K562 (cell line): ENCODE data around the gene ADTRP. TPM values are rescaled to one million over a fixed set of nuclear protein-coding genes. Genes with fewer than 3 reads are reported as not detected.

Experiments
- ATAC-seq: fragments of 200-7000 bp; cut with Tn5 transposase; 3 replicates; pipeline ENCODE4 v1.9.1; 2020; ENCODE audit warnings: moderate library complexity
- BruUV-seq: library from RNA; stranded (reverse); fragments of 400-500 nt; replicated peaks from 2 replicates; lab custom pipeline; 2021; lab: Mats Ljungman, UMichigan
- CTCF ChIA-PET: fragments of 300-600 bp; formaldehyde crosslinking; extraction: SDS; loops from one replicate; lab custom pipeline; 2021; ENCODE audit warnings: low intra/inter-chr PET ratio; lab: Yijun Ruan, JAX
- POLR2A ChIA-PET: fragments of 300-600, 350-650 bp; sonication (Branson Sonifier 250); formaldehyde crosslinking; extraction: SDS; loops from one replicate; lab custom pipeline; 2021; ENCODE audit warnings: antibody characterized with exemption, inconsistent platforms; lab: Yijun Ruan, JAX
- DNase-seq, 4 experiments: peaks; one replicate each; pipeline versions ENCODE4 v3.0.0 to v3.0.0-alpha.2; 2011 to 2018; ENCODE audit warnings: low spot score in 3 of 4, mixed read lengths in 3 of 4; ENCODE audit errors: extremely low read depth in 1 of 4
- FAIRE-seq: peaks from 2 replicates; lab custom pipeline; 2011; peaks lifted over from hg19 to GRCh38; lab: Jason Lieb, UNC
- H2AFZ ChIP-seq: 2 replicates; pipeline ENCODE4 v1.6.0; 2011; ENCODE audit warnings: low read depth, low read length, control low read depth, inconsistent platforms
- H3K27ac ChIP-seq: fragments of 200-600 bp; 3 replicates; pipeline ENCODE4 v1.8.0; 2011; ENCODE audit warnings: low read depth, mild to moderate bottlenecking, control low read depth, inconsistent platforms, low read length, moderate library complexity, mixed read lengths; ENCODE audit errors: extremely low read depth
- H3K27me3 ChIP-seq, 2 experiments: fragments of 300-600 bp in 1 of 2; 2 replicates in 1 of 2; 3 replicates in 1 of 2; pipeline versions ENCODE4 v1.6.0 to v1.8.0; 2011; ENCODE audit warnings: inconsistent platforms in 2 of 2, low read length in 2 of 2, mild to moderate bottlenecking in 1 of 2, mixed read lengths in 1 of 2, moderate library complexity in 1 of 2; ENCODE audit not compliant: control insufficient read depth in 2 of 2, insufficient read depth in 2 of 2
- H3K36me3 ChIP-seq: fragments of 300-600 bp; 3 replicates; pipeline ENCODE4 v1.8.0; 2011; ENCODE audit warnings: mild to moderate bottlenecking, low read length, inconsistent platforms; ENCODE audit not compliant: control insufficient read depth, insufficient read depth
- H3K4me1 ChIP-seq, 2 experiments: fragments of 200-600 bp in 1 of 2; replicated peaks in 1 of 2; 2 replicates in 1 of 2; 3 replicates in 1 of 2; pipeline versions ENCODE4 v1.5.1 to v1.8.0; 2011; ENCODE audit warnings: inconsistent platforms in 2 of 2, low read length in 2 of 2, mild to moderate bottlenecking in 1 of 2, mixed read lengths in 1 of 2, moderate library complexity in 1 of 2; ENCODE audit not compliant: control insufficient read depth in 2 of 2, insufficient read depth in 2 of 2
- H3K4me2 ChIP-seq: 2 replicates; pipeline ENCODE4 v1.6.1; 2011; ENCODE audit warnings: low read length, control low read depth, inconsistent platforms, mixed read lengths; ENCODE audit not compliant: insufficient read depth
- H3K4me3 ChIP-seq: fragments of 200-600 bp; sonication (generic), shearing (Covaris generic); 2 replicates; pipeline ENCODE4 v1.5.1; 2016; ENCODE audit warnings: control low read depth, inconsistent platforms
- H3K79me2 ChIP-seq: fragments of 200-600 bp; 3 replicates; pipeline ENCODE4 v1.8.0; 2011; ENCODE audit warnings: low read length, inconsistent platforms; ENCODE audit not compliant: control insufficient read depth, insufficient read depth
- H3K9ac ChIP-seq, 2 experiments: 2 replicates each; pipeline versions ENCODE4 v1.6.0 to v1.6.1; 2011; ENCODE audit warnings: low read depth in 2 of 2, low read length in 2 of 2, control low read depth in 1 of 2, inconsistent platforms in 1 of 2, mild to moderate bottlenecking in 1 of 2, mixed read lengths in 1 of 2; ENCODE audit not compliant: insufficient read depth in 1 of 2
- H3K9me1 ChIP-seq: one replicate; pipeline ENCODE4 v1.6.0; 2011; ENCODE audit warnings: inconsistent platforms, mild to moderate bottlenecking, low read length, moderate library complexity; ENCODE audit not compliant: control insufficient read depth, insufficient read depth
- H3K9me3 ChIP-seq: replicated peaks from 2 replicates; pipeline ENCODE4 v1.5.1; 2011; ENCODE audit warnings: low read depth, low read length, inconsistent platforms; ENCODE audit not compliant: control insufficient read depth, insufficient read depth
- H4K20me1 ChIP-seq: replicated peaks from 2 replicates; pipeline ENCODE4 v1.6.1; 2011; ENCODE audit warnings: low read length, inconsistent platforms, mixed read lengths; ENCODE audit not compliant: control insufficient read depth, insufficient read depth
- CBX2 ChIP-seq: fragments of 200-600 bp; sonication (generic); IDR thresholded peaks from one replicate; pipeline ENCODE4 v1.6.1; 2012; ENCODE audit warnings: mild to moderate bottlenecking, low read length, inconsistent platforms; ENCODE audit not compliant: insufficient read depth, poor library complexity, severe bottlenecking
- DMBX1 ChIP-seq: fragments of 250-450 bp; sonication (Bioruptor Pico); IDR thresholded peaks from 2 replicates; pipeline ENCODE4 v1.8.0; 2022; ENCODE audit warnings: inconsistent platforms, mild to moderate bottlenecking, moderate library complexity, borderline replicate concordance
- FOSL1 ChIP-seq: fragments of 200-800 bp; sonication (Bioruptor generic); conservative IDR thresholded peaks from 2 replicates; pipeline ENCODE4 v1.6.1; 2016; ENCODE audit warnings: missing genetic modification characterization, missing compliant biosample characterization
- HLTF ChIP-seq: fragments of 450-650 bp; IDR thresholded peaks from 2 replicates; pipeline ENCODE4 v1.6.1; 2016
- HNRNPH1 ChIP-seq: fragments of 200-400 bp; formaldehyde crosslinking; optimal IDR thresholded peaks from 2 replicates; pipeline ENCODE3; 2017; ENCODE audit warnings: low read depth, mild to moderate bottlenecking, low read length, moderate library complexity
- NELFE ChIP-seq: IDR thresholded peaks from 2 replicates; pipeline ENCODE4 v1.6.1; 2011; ENCODE audit warnings: mild to moderate bottlenecking; ENCODE audit not compliant: insufficient read depth, insufficient read length
- PTTG1 ChIP-seq: fragments of 450-650 bp; IDR thresholded peaks from 2 replicates; pipeline ENCODE4 v1.6.1; 2016; ENCODE audit warnings: low read depth, mild to moderate bottlenecking, missing genetic modification characterization, missing compliant biosample characterization
- RFX1 ChIP-seq: fragments of 450-650 bp; IDR thresholded peaks from 2 replicates; pipeline ENCODE4 v1.6.1; 2016; ENCODE audit warnings: mild to moderate bottlenecking, moderate library complexity
- RFX7 ChIP-seq: fragments of 250-450 bp; sonication (Bioruptor Pico); IDR thresholded peaks from 2 replicates; pipeline ENCODE4 v1.5.1; 2021; ENCODE audit warnings: mild to moderate bottlenecking
- RHOXF2B ChIP-seq: fragments of 250-450 bp; sonication (Bioruptor Pico); conservative IDR thresholded peaks from 2 replicates; pipeline ENCODE4 v1.5.1; 2021
- SMARCC2 ChIP-seq: fragments of 450-650 bp; IDR thresholded peaks from 2 replicates; pipeline ENCODE4 v1.6.1; 2017; ENCODE audit warnings: antibody characterized with exemption, moderate library complexity, mild to moderate bottlenecking, low read depth
- STAT5A ChIP-seq: IDR thresholded peaks from 2 replicates; pipeline ENCODE4 v1.6.1; 2012; ENCODE audit warnings: low read length, inconsistent platforms, borderline replicate concordance
- TRIM28 ChIP-seq: fragments of 450-650 bp; IDR thresholded peaks from 2 replicates; pipeline ENCODE4 v1.6.1; 2017
- ZFP30 ChIP-seq: fragments of 250-450 bp; sonication (Bioruptor Pico); IDR thresholded peaks from 2 replicates; pipeline ENCODE4 v1.8.0; 2022; ENCODE audit warnings: moderate library complexity, mild to moderate bottlenecking, inconsistent platforms, borderline replicate concordance
- ZFP36 ChIP-seq: fragments of 150-350 bp; IDR thresholded peaks from 2 replicates; pipeline ENCODE4 v1.6.1; 2018; ENCODE audit warnings: low read length, low read depth; ENCODE audit not compliant: partially characterized antibody
- in situ Hi-C: fragments of 300-500 bp; cut with MboI; formaldehyde crosslinking; loops from 4 replicates; pipeline ENCODE4 v1.15.0; 2018; ENCODE audit warnings: inconsistent platforms, mixed read lengths
- intact Hi-C: fragments of 100-400 bp; cut with micrococcal nuclease; formaldehyde crosslinking; loops from 2 replicates; pipeline ENCODE4 v1.14.2; 2022
- polyA plus RNA-seq, 8 experiments: library from polyadenylated mRNA; depleted of rRNA in 4 of 8; stranded (reverse) in 5 of 8; unstranded in 3 of 8; fragments of >200 nt; fragmentation: Nextera tagmentation in 2 of 8; fragmentation: Illumina TruSeq in 1 of 8; extraction: Ambion mirVana in 2 of 8; extraction: Trizol in 1 of 8; gene quantifications; 2 replicates each; pipeline versions ENCODE4 v1.2.1 to v1.2.3, GENCODE V29; 2011 to 2014; ENCODE audit warnings: inconsistent platforms in 1 of 8, missing spikeins in 1 of 8
- total RNA-seq, 7 experiments: library from RNA; depleted of rRNA in 6 of 7; stranded (reverse); fragments of >200 nt in 6 of 7; fragmentation: Illumina TruSeq in 2 of 7; extraction: Trizol in 2 of 7; gene quantifications; 2 replicates each; pipeline versions ENCODE4 v1.2.1 to v1.2.3, GENCODE V29; 2011 to 2021; ENCODE audit warnings: low replicate concordance in 1 of 7
- TF ChIP-seq, protein P1 (sequence below): fragments of 250-450 bp; sonication (Bioruptor Pico); IDR thresholded peaks from 2 replicates; pipeline ENCODE4 v1.5.0; 2020; ENCODE audit warnings: mild to moderate bottlenecking, borderline replicate concordance
- TF ChIP-seq, protein P2 (sequence below), 2 experiments: fragments of 150-350 bp in 1 of 2; IDR thresholded peaks; 2 replicates each; pipeline ENCODE4 v1.6.1; 2012 to 2016; ENCODE audit warnings: low read depth in 2 of 2, low read length in 2 of 2, mild to moderate bottlenecking in 1 of 2, moderate library complexity in 1 of 2
- TF ChIP-seq, protein P3 (sequence below): fragments of 450-650 bp; IDR thresholded peaks from 2 replicates; pipeline ENCODE4 v1.6.1; 2016; ENCODE audit warnings: missing biosample characterization, missing genetic modification characterization

Gene ADTRP
- total and polyA plus RNA-seq, 9 of the 15 experiments (the other 6 are each of a cell fraction or from before 2014, with no cell fraction given) = 7.4 to 24.0 (median 13.6) TPM

DNA sequence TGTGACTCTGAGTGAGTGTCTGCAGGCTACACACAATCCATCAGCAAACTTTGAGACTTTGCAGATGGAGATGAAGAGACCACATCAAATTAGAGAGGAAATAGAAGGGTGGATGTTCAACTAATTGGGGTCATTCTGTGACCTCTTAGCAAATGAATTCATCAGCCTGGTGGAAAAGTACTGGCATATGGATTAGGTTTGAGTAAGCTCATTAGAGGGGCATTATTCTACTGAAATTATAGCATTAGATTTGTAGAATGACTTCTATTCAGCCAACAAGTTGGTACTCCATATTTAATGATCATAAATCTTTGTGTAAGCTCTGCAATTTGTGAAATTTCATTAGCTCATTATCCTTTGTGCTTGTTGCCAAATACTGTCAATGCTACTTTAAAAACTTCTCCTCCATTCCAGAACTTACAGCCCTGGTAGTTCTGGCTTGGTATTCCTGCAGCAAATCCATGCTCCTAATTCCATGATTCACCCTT, 63.8 kb downstream of the ADTRP start:
- Histone ChIP-seq H3K27ac (no peak overlapping the region), H3K36me3 (no peaks in the 10 kb centered on the region; the same call in 2 of the 3 replicates), H4K20me1 (no peaks in the 10 kb centered on the region), H3K4me1 (no peaks in the 10 kb centered on the region; a peak in 1 of 5 replicates), H3K4me3 (no peak overlapping the region), H3K9me1 (no peaks in the 10 kb centered on the region), H2AFZ (peak overlapping the region; percentile 23; the same call in 1 of the 2 replicates), H3K27me3 (no peaks in the 10 kb centered on the region), H3K79me2 (no peaks in the 10 kb centered on the region), H3K4me2 (no peak overlapping the region), H3K9me3 (no peaks in the 10 kb centered on the region), H3K9ac (no peak overlapping the region)
- ChIA-PET POLR2A (interaction anchor here (1.0 kb wide), 1 partner anchor 11 kb away, joined by 4 read pairs; no protein-coding TSS in a partner anchor), CTCF (no interaction called here)
- in situ Hi-C loops = no loop called here
- DNase-seq = no peak
- no peak for ATAC-seq
- intact Hi-C loops = no loop called here
- no peak for FAIRE-seq
- no TSS peak for BruUV-seq
- TF ChIP-seq NELFE (no peak), RFX1 (no peak), RHOXF2B (CRISPR knock-in tag) (no peak), HNRNPH1 (no peak), CBX2 (no peak), STAT5A (no peak), FOSL1 (tag) (no peak), RFX7 (CRISPR knock-in tag) (no peak), PTTG1 (tag) (no peak), SMARCC2 (no peak), TRIM28 (no peak), DMBX1 (CRISPR knock-in tag) (no peak), ZFP36 (no peak), HLTF (no peak), ZFP30 (CRISPR knock-in tag) (no peak)
- TF ChIP-seq, protein P1, sequence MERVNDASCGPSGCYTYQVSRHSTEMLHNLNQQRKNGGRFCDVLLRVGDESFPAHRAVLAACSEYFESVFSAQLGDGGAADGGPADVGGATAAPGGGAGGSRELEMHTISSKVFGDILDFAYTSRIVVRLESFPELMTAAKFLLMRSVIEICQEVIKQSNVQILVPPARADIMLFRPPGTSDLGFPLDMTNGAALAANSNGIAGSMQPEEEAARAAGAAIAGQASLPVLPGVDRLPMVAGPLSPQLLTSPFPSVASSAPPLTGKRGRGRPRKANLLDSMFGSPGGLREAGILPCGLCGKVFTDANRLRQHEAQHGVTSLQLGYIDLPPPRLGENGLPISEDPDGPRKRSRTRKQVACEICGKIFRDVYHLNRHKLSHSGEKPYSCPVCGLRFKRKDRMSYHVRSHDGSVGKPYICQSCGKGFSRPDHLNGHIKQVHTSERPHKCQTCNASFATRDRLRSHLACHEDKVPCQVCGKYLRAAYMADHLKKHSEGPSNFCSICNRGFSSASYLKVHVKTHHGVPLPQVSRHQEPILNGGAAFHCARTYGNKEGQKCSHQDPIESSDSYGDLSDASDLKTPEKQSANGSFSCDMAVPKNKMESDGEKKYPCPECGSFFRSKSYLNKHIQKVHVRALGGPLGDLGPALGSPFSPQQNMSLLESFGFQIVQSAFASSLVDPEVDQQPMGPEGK (CRISPR knock-in tag) = no peak
- TF ChIP-seq, protein P2, sequence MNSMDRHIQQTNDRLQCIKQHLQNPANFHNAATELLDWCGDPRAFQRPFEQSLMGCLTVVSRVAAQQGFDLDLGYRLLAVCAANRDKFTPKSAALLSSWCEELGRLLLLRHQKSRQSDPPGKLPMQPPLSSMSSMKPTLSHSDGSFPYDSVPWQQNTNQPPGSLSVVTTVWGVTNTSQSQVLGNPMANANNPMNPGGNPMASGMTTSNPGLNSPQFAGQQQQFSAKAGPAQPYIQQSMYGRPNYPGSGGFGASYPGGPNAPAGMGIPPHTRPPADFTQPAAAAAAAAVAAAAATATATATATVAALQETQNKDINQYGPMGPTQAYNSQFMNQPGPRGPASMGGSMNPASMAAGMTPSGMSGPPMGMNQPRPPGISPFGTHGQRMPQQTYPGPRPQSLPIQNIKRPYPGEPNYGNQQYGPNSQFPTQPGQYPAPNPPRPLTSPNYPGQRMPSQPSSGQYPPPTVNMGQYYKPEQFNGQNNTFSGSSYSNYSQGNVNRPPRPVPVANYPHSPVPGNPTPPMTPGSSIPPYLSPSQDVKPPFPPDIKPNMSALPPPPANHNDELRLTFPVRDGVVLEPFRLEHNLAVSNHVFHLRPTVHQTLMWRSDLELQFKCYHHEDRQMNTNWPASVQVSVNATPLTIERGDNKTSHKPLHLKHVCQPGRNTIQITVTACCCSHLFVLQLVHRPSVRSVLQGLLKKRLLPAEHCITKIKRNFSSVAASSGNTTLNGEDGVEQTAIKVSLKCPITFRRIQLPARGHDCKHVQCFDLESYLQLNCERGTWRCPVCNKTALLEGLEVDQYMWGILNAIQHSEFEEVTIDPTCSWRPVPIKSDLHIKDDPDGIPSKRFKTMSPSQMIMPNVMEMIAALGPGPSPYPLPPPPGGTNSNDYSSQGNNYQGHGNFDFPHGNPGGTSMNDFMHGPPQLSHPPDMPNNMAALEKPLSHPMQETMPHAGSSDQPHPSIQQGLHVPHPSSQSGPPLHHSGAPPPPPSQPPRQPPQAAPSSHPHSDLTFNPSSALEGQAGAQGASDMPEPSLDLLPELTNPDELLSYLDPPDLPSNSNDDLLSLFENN (IDR thresholded peaks at IDR 0.05; ENCODE audit: low read depth in 2 of 2, low read length in 2 of 2) = no peak
- TF ChIP-seq, protein P3, sequence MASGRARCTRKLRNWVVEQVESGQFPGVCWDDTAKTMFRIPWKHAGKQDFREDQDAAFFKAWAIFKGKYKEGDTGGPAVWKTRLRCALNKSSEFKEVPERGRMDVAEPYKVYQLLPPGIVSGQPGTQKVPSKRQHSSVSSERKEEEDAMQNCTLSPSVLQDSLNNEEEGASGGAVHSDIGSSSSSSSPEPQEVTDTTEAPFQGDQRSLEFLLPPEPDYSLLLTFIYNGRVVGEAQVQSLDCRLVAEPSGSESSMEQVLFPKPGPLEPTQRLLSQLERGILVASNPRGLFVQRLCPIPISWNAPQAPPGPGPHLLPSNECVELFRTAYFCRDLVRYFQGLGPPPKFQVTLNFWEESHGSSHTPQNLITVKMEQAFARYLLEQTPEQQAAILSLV (tag) = no peak
